ENCODE measurements around the gene TUBA8.
"Not testable (repeated sequence)": the region's sequence is repeated elsewhere in the genome, so short reads cannot be mapped to it uniquely, and the experiment has no call there.

- TF ChIP-seq POLR2AphosphoS5, CTCF, POLR2A, EP300 (IDR thresholded peaks at IDR 0.05): not testable (repeated sequence)
Observed at GRCh38 chr22:18172203-18172602, 61.6 kb downstream of the TUBA8 start.
